NCI-H1092 treated with DMSO at 0.1 percent for 48 hours (cell line): Measurements from ENCODE around the gene WDR70.
"Not testable (repeated sequence)": the region's sequence is repeated elsewhere in the genome, so short reads cannot be mapped to it uniquely, and the experiment has no call there.

ENCODE experiments used
- DNase-seq: peaks from one replicate; lab custom pipeline; 2025; lab: John Stamatoyannopoulos, UW

Gene WDR70

GRCh38 chr5:37570597-37570996 lies 191.5 kb downstream of the WDR70 start:
- DNase-seq, result no peak

GRCh38 chr5:37571985-37572384 lies 192.9 kb downstream of the WDR70 start:
- no peak for DNase-seq

DNA sequence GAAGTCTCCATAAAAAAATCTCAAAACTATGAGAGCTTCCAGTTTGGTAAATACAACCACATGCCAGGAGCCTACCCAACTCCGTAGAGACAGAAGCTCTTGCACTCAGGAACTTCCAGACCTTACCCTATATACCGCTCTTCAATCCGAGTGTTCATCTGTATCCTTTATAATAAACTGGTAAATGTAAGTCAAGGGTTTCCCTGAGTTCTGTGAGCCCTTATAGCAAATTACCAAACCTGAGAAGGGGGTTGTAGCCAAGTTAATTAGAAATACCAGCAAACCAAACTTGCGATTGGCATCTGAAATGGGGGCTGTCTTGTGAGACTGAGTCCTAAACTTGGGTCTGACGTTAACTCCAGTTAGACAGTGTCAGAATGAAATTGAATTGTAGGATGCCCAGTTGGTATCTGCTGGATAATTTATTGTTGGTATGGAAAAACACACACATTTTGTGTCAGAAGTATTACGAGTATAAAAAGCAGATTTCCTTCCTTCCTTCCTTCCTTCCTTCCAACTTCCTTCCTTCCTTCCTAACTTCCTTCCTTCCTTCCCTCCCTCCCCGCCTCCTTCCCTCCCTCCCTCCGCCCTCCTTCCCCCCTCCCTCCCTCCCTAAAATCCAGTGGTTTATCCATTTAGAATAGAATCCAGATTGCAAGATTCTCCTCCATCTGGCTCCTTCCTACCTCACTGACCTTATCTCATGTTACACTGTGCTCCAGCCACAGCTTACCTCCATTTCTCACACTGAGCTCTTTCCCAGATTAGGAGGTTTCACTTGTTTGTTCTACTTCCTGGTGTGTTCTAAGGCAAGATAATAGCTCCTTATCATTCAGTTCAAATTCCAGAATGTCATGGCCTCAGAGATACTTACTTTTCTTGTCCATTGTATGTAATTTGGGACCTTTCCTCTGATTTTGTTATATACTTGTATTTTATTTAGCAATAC lies 196.7 kb downstream of the WDR70 start:
- no peak for DNase-seq

GRCh38 chr5:37576552-37576951 lies 197.4 kb downstream of the WDR70 start:
- DNase-seq, result no peak

DNA sequence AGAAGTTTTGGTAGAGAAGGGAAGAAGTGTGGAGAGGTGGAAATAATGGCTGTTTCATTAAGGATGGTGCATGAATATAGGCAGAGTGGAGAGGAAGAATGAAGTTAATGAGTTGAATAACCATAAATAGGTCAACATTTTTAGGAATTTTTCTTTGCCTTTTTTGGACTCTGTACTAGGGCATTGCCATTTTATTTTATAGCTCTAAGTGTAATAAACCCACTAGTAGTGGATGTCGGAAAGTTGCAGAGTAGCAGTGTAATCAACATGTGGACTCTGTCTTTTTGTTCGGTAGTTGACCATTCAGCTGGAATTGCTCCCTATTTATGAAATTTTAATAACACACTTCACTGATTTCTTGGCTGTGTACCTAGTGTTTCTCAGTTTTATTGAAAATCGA lies 199.1 kb downstream of the WDR70 start:
- DNase-seq, result no peak

DNA sequence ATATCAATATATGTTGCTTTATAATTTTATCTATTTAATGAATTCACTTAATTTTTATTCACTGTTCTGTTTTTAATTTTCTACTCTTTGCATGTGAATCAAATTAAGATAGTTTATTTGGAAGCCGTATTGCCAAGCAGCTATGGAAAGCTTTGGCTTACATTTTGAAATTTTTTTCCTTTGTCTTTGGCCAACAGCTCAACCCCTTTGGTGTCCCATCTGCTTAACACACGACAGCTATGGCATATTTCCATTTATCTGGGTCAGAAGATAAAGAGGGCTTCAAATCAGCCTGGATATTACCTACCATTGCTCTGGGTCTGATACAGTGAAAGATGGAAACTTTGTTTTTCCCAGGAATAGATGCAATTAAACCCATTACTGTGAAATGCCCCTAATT lies 201.0 kb downstream of the WDR70 start:
- DNase-seq, result no peak

DNA sequence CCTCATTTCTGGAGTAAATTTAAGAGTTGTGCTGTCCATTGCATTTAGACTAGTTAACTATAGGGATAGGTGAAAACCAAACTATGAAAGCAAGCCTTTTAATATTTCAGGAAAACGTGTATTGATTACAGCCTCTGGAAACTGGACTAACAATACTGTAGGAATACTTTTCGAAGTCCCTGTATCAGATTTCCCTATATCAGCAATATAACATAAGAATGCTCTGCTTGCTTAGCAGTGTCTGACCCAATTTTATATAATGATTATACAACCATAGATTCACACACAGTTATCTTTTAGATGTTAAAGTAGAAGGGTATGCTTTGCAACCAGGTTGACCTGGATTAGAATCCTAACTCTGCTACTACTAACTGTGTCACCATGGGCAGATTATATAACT lies 203.1 kb downstream of the WDR70 start:
- DNase-seq, result no peak

- DNase-seq, result not testable (repeated sequence)
Measured at GRCh38 chr5:37593292-37593691, 214.2 kb downstream of the WDR70 start.

DNA sequence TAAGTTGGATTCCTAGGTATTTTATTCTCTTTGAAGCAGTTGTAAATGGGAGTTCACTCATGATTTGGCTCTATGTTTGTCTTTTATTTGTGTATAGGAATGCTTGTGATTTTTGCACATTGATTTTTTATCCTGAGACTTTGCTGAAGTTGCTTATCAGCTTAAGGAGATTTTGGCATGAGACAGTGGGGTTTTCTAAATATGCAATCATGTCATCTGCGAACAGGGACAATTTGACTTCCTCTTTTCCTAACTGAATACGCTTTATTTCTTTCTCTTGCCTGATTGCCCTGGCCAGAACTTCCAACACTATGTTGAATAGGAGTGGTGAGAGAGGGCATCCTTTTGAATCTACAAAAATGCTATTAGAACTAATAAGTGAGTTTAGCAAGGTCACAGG lies 215.7 kb downstream of the WDR70 start:
- DNase-seq, result not testable (repeated sequence)

DNA sequence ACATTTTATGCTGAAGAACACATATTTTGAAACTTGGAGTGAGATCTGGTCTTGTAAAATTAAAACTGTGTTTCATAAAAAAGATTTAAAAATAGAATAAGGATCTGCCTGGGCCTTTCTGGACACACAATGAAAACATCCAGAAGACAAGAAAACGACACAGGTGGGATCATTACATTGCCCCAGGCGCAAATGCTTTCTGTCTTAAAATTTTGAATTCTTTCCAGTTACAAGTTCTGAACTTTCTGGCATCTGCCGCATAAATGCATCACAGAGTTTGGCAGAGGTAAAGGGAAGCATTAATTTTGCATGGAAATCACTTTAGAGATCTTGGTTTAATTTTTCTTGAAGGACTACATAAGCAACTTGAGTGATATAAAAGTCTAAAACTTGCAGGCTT lies 219.6 kb downstream of the WDR70 start:
- no peak for DNase-seq

GRCh38 chr5:37601163-37601562 lies 222.0 kb downstream of the WDR70 start:
- no peak for DNase-seq

DNA sequence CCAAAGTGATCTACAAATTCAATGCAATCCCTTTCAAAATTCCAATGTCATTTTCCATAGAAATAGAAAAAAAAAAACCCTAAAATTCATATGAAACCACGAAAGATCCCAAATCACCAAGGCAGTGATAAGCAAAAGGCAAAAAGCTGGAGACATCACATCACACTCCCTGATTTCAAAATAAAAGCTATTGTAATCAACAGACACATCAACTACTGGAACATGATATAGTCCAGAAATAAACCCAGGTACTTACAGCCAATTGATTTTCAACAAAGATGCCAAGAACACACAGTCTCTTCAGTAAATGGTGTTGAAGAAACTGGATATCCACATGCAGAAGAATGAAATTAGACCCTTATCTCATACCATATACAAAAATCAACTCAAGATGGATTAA lies 224.0 kb downstream of the WDR70 start:
- no peak for DNase-seq

- no peak for DNase-seq
Measured at GRCh38 chr5:37604290-37604689, 225.2 kb downstream of the WDR70 start.

DNA sequence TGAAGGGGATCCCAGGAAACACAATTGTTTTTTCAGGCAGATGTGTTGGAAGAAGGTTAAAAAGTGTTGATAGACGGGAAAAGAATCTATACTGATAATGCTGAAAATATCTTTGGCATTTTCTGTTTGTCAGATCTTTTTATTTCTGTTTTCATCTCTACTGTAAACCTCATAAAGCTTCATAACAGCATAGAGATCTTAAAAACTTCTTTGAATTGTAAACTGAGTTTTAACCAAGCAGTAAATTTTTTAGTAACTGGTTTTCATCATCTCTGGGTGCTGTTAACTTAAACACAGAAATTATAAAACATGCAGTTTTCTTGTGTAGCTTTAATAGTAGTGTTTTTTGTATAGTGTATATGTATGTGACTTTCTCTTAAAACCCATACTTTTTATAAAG lies 227.0 kb downstream of the WDR70 start:
- no peak for DNase-seq

GRCh38 chr5:37606632-37607248 lies 227.6 kb downstream of the WDR70 start:
- DNase-seq, result no peak

GRCh38 chr5:37615184-37615583 lies 236.1 kb downstream of the WDR70 start:
- DNase-seq, result no peak

GRCh38 chr5:37619353-37619752 lies 240.2 kb downstream of the WDR70 start:
- DNase-seq, result no peak

GRCh38 chr5:37622354-37622753 lies 243.2 kb downstream of the WDR70 start:
- DNase-seq, result not testable (repeated sequence)

DNA sequence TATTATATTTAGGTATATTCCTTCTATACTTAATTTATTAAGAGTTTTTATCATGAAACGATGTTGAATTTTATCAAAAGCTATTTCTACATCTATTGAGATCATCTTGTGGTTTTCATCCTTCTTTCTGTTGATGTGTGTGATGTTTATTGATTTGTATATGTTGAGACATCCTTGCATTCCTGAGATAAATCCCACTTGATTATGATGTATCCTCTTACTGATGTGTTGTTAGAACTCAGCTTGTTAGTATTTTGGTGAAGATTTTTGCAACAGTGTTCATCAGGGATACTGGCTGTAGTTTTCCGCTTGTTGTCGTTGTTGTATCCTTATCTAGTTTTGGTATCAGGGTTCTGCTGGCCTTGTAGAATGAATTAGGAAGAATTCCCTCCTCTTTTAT lies 247.1 kb downstream of the WDR70 start:
- no peak for DNase-seq

DNA sequence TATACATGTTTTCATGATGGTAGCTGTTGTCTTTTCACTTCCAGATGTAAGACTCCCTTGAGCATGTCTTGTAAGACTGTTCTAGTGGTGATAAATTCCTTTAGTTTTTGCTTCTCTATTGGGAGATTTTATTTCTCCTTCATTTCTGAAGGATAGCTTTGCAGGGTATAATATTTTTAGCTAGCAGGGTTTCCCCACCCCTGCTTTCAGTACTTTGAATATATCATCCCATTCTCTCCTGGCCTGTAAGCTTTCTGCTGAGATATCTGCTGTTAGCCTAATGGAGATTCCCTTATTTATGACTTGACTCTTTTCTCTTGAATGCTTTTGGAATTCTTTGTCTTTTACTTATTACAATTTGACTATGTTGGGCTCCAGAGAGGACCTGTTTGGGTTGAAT lies 249.8 kb downstream of the WDR70 start:
- no peak for DNase-seq

GRCh38 chr5:37631939-37632338 lies 252.8 kb downstream of the WDR70 start:
- DNase-seq, result no peak

DNA sequence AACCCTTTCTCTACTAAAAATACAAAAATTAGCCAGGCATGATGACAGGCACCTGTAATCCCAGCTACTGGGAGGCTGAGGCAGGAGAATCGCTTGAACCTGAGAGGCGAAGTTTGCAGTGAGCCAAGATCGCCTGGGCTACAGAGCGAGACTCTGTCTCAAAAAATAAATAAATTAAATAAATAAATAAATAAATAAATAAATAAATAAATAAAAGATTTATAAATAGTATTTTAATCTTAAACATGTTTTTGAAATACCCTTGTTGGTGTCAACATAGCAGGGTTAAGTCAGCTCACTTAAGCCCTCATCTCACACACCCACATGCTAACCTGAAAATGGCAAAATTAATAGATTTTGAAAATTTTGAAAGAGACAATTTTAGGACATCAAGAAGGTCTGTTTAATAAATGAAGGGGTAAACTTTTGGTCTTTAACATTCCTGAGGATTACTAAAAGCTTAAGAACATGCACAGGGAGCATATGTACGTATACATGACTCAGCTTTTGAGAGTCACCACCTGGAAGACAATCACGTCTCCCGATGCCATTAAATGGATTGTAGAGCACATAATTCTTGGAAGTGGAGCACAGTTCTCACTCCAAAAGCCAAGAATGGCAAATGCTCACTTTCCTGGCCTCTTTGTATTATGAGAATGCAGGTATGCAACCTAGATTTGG lies 258.2 kb downstream of the WDR70 start:
- no peak for DNase-seq

DNA sequence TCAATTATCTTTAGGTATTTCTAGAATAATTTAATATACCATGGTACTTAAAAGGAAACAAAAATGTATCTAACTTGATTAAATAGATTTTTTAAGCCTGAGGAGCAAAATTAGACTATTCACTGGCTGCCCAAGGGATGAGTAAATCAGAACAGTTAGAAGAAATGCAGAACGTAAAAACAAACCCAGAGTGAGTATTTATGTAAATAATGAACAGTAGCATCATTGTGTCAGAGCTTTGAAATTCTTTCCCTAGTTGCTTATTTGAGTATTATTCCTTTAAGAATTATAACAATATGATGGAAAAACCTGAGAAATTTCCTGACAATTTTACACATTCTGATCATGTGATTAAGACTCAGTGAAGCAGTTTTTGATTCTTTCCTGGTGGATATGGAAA lies 259.8 kb downstream of the WDR70 start:
- DNase-seq, result no peak
